IMR-90 (cell line): Measurements from ENCODE around the gene ZNF12. TPM values are rescaled to one million over a fixed set of nuclear protein-coding genes. Genes with fewer than 3 reads are reported as not detected.

ENCODE experiments used
- ATAC-seq: fragments of 200-7000 bp; cut with Tn5 transposase; 2 replicates; pipeline ENCODE4 v1.9.1; 2020; ENCODE audit warnings: low read depth, mild to moderate bottlenecking, moderate library complexity
- BruUV-seq: library from RNA; stranded (reverse); fragments of 400-500 nt; replicated peaks from 2 replicates; lab custom pipeline; 2021; lab: Mats Ljungman, UMichigan
- CTCF ChIA-PET: fragments of 300-600 bp; formaldehyde crosslinking; extraction: SDS; loops from one replicate; lab custom pipeline; 2021; ENCODE audit warnings: antibody characterized with exemption; lab: Yijun Ruan, JAX
- POLR2A ChIA-PET: fragments of 300-600 bp; sonication (Branson Sonifier 250); formaldehyde crosslinking; loops from one replicate; lab custom pipeline; 2022; ENCODE audit warnings: antibody characterized with exemption; ENCODE audit not compliant: unreplicated experiment; lab: Charles Lee
- DNase-seq: peaks from one replicate; pipeline ENCODE4 v3.0.0; 2013
- H2AFZ ChIP-seq: replicated peaks from 2 replicates; pipeline ENCODE3; 2013; ENCODE audit warnings: low read length, mild to moderate bottlenecking; ENCODE audit not compliant: poor library complexity
- H2AK5ac ChIP-seq: 2 replicates; pipeline ENCODE4 v1.6.1; 2013; ENCODE audit warnings: low read depth, low read length, inconsistent platforms
- H2AK9ac ChIP-seq: replicated peaks from 2 replicates; pipeline ENCODE3; 2013; ENCODE audit warnings: mild to moderate bottlenecking, low read depth, low read length, moderate library complexity; ENCODE audit not compliant: poor library complexity
- H2BK120ac ChIP-seq: 2 replicates; pipeline ENCODE4 v1.6.1; 2013; ENCODE audit warnings: low read depth, low read length, inconsistent platforms
- H2BK15ac ChIP-seq: 3 replicates; pipeline ENCODE4 v1.6.1; 2013; ENCODE audit warnings: low read depth, low read length, inconsistent platforms
- H2BK20ac ChIP-seq: 2 replicates; pipeline ENCODE4 v1.6.1; 2013; ENCODE audit warnings: low read depth, mild to moderate bottlenecking, inconsistent platforms, low read length, moderate library complexity
- H2BK5ac ChIP-seq: 2 replicates; pipeline ENCODE4 v1.6.1; 2013; ENCODE audit warnings: mild to moderate bottlenecking, low read depth, low read length, inconsistent platforms; ENCODE audit not compliant: poor library complexity, severe bottlenecking
- H3K14ac ChIP-seq: replicated peaks from 2 replicates; pipeline ENCODE4 v1.6.1; 2013; ENCODE audit warnings: low read depth, low read length, inconsistent platforms
- H3K18ac ChIP-seq: 2 replicates; pipeline ENCODE4 v1.6.1; 2013; ENCODE audit warnings: low read depth, low read length, control low read depth
- H3K23ac ChIP-seq: 2 replicates; pipeline ENCODE4 v1.6.1; 2013; ENCODE audit warnings: low read depth, low read length, inconsistent platforms
- H3K27ac ChIP-seq: 2 replicates; pipeline ENCODE4 v1.5.1; 2013; ENCODE audit warnings: mild to moderate bottlenecking, control low read depth, low read length; ENCODE audit not compliant: insufficient read depth
- H3K27me3 ChIP-seq: 2 replicates; pipeline ENCODE4 v1.6.1; 2013; ENCODE audit warnings: low read length; ENCODE audit not compliant: control insufficient read depth, insufficient read depth
- H3K36me3 ChIP-seq: 2 replicates; pipeline ENCODE4 v1.6.1; 2013; ENCODE audit warnings: low read length, mixed read lengths; ENCODE audit not compliant: control insufficient read depth, insufficient read depth
- H3K4ac ChIP-seq: 2 replicates; pipeline ENCODE4 v1.6.1; 2013; ENCODE audit warnings: low read depth, low read length, inconsistent platforms
- H3K4me1 ChIP-seq: 2 replicates; pipeline ENCODE4 v1.6.1; 2013; ENCODE audit warnings: low read length, mixed read lengths; ENCODE audit not compliant: control insufficient read depth, insufficient read depth
- H3K4me2 ChIP-seq: 2 replicates; pipeline ENCODE4 v1.6.1; 2013; ENCODE audit warnings: low read depth, mild to moderate bottlenecking, control low read depth, low read length, moderate library complexity
- H3K4me3 ChIP-seq: 2 replicates; pipeline ENCODE4 v1.5.1; 2013; ENCODE audit warnings: low read depth, mild to moderate bottlenecking, control low read depth, low read length, moderate library complexity; ENCODE audit not compliant: insufficient read depth
- H3K56ac ChIP-seq: 2 replicates; pipeline ENCODE4 v1.6.1; 2013; ENCODE audit warnings: low read length, inconsistent platforms; ENCODE audit not compliant: insufficient read depth; ENCODE audit errors: extremely low read depth
- H3K79me1 ChIP-seq, 2 experiments: 2 replicates each; pipeline ENCODE4 v1.6.1; 2013; ENCODE audit warnings: low read length in 2 of 2, inconsistent platforms in 1 of 2, low read depth in 1 of 2
- H3K9ac ChIP-seq: 2 replicates; pipeline ENCODE4 v1.6.1; 2013; ENCODE audit warnings: low read depth, low read length, control low read depth
- H3K9me1 ChIP-seq: 2 replicates; pipeline ENCODE4 v1.6.1; 2013; ENCODE audit warnings: low read length, inconsistent platforms; ENCODE audit not compliant: insufficient read depth
- H3K9me3 ChIP-seq: 2 replicates; pipeline ENCODE4 v1.6.1; 2013; ENCODE audit warnings: low read length; ENCODE audit not compliant: control insufficient read depth, insufficient read depth
- H4K20me1 ChIP-seq: 2 replicates; pipeline ENCODE4 v1.6.1; 2013; ENCODE audit warnings: low read length, inconsistent platforms; ENCODE audit not compliant: insufficient read depth
- H4K5ac ChIP-seq: 2 replicates; pipeline ENCODE4 v1.6.1; 2013; ENCODE audit warnings: mild to moderate bottlenecking, low read depth, low read length, control low read depth
- H4K8ac ChIP-seq, 2 experiments: 2 replicates each; pipeline ENCODE4 v1.6.1; 2013; ENCODE audit warnings: low read depth in 2 of 2, low read length in 2 of 2, control low read depth in 1 of 2, inconsistent platforms in 1 of 2
- H4K91ac ChIP-seq: 2 replicates; pipeline ENCODE4 v1.6.1; 2013; ENCODE audit warnings: low read depth, low read length, inconsistent platforms; ENCODE audit not compliant: insufficient read depth
- BHLHE40 ChIP-seq: fragments of 150-350 bp; IDR thresholded peaks from 2 replicates; pipeline ENCODE4 v1.6.1; 2016; ENCODE audit warnings: mild to moderate bottlenecking, low read depth, low read length
- CEBPB ChIP-seq: IDR thresholded peaks from 2 replicates; pipeline ENCODE4 v1.6.1; 2012; ENCODE audit warnings: low read depth, low read length, improper control_type of control experiment
- CTCF ChIP-seq: conservative IDR thresholded peaks from 2 replicates; pipeline ENCODE4 v1.5.1; 2012; ENCODE audit warnings: mild to moderate bottlenecking, low read depth, low read length, improper control_type of control experiment
- FOS ChIP-seq: fragments of 150-350 bp; IDR thresholded peaks from 2 replicates; pipeline ENCODE4 v1.6.1; 2016; ENCODE audit warnings: low read depth, low read length
- MAFK ChIP-seq: IDR thresholded peaks from 2 replicates; pipeline ENCODE4 v1.6.1; 2012; ENCODE audit warnings: low read depth, low read length, improper control_type of control experiment
- MAZ ChIP-seq: IDR thresholded peaks from 2 replicates; pipeline ENCODE4 v1.6.1; 2012; ENCODE audit warnings: low read depth, mild to moderate bottlenecking, low read length, improper control_type of control experiment, moderate library complexity, borderline replicate concordance
- MXI1 ChIP-seq: IDR thresholded peaks from 2 replicates; pipeline ENCODE4 v1.6.1; 2012; ENCODE audit warnings: low read depth, mild to moderate bottlenecking, low read length, moderate library complexity, borderline replicate concordance
- NFE2L2 ChIP-seq: fragments of 150-350 bp; IDR thresholded peaks from 2 replicates; pipeline ENCODE4 v1.6.1; 2016; ENCODE audit warnings: low read depth, mild to moderate bottlenecking, low read length
- POLR2A ChIP-seq: IDR thresholded peaks from 2 replicates; pipeline ENCODE4 v1.6.1; 2012; ENCODE audit warnings: mild to moderate bottlenecking, low read depth, low read length
- RCOR1 ChIP-seq: IDR thresholded peaks from 2 replicates; pipeline ENCODE4 v1.6.1; 2012; ENCODE audit warnings: mild to moderate bottlenecking, low read length, improper control_type of control experiment; ENCODE audit not compliant: insufficient replicate concordance
- RFX5 ChIP-seq: IDR thresholded peaks from 2 replicates; pipeline ENCODE4 v1.8.0; 2012; ENCODE audit warnings: low read depth, mild to moderate bottlenecking, low read length, moderate library complexity
- SMC3 ChIP-seq: fragments of 150-350 bp; IDR thresholded peaks from 2 replicates; pipeline ENCODE4 v1.6.1; 2016; ENCODE audit warnings: low read depth, mild to moderate bottlenecking, antibody characterized with exemption, low read length, moderate library complexity
- USF2 ChIP-seq: fragments of 150-350 bp; IDR thresholded peaks from 2 replicates; pipeline ENCODE4 v1.6.1; 2017; ENCODE audit warnings: mild to moderate bottlenecking, antibody characterized with exemption, low read length, low read depth
- WGBS, 2 experiments: methylation state at CpG; one replicate each; pipeline versions ENCODE4 v1.1.5 to v1.1.7; 2013; ENCODE audit warnings: missing lambda C conversion rate in 2 of 2; ENCODE audit not compliant: insufficient read length in 1 of 2; ENCODE audit errors: extremely low coverage in 2 of 2; 5-methylcytosine and 5-hydroxymethylcytosine counted together
- dilution Hi-C: fragments of 300-500 bp; cut with HindIII; formaldehyde crosslinking; loops from one replicate; pipeline ENCODE4 v1.14.3; 2018; ENCODE audit warnings: low sequenced_read_pairs; ENCODE audit not compliant: unreplicated experiment
- in situ Hi-C: fragments of 300-500 bp; cut with MboI; formaldehyde crosslinking; loops from 3 replicates; pipeline ENCODE4 v1.14.3; 2019; ENCODE audit warnings: low sequenced_read_pairs, inconsistent platforms, mixed read lengths
- intact Hi-C: fragments of 100-400 bp; cut with micrococcal nuclease; formaldehyde crosslinking; loops from 2 replicates; pipeline ENCODE4 v1.10.0; 2022
- polyA plus RNA-seq, 3 experiments: library from polyadenylated mRNA; depleted of rRNA; stranded (reverse); fragments of >200 nt; gene quantifications; 2 replicates each; pipeline ENCODE4 v1.2.3, GENCODE V29; 2012; ENCODE audit warnings: low replicate concordance in 1 of 3
- total RNA-seq: library from RNA; depleted of rRNA; stranded (reverse); fragments of >200 nt; gene quantifications from 2 replicates; pipeline ENCODE4 v1.2.3, GENCODE V29; 2012

The ZNF12 gene
- total and polyA plus RNA-seq, 2 of the 4 experiments (the other 2 are of a cell fraction) = 8.2 to 20.8 TPM

- H2BK5ac ChIP-seq = no peak overlapping the region
- H3K36me3 ChIP-seq = peaks cover 3% of the 10 kb centered on the region
- ATAC-seq = no peak
- in situ Hi-C loops = no loop called here
- H4K20me1 ChIP-seq = peaks cover 7% of the 10 kb centered on the region
- H3K9ac ChIP-seq = no peak overlapping the region
- no peak overlapping the region for H2BK20ac ChIP-seq
- H2AK9ac ChIP-seq = no peak overlapping the region
- H3K9me1 ChIP-seq = no peaks in the 10 kb centered on the region
- no peak overlapping the region for H3K4me3 ChIP-seq
- peaks cover 6 to 10% of the 10 kb centered on the region in 2 experiments; a peak in 3 of 4 replicates for H3K79me1 ChIP-seq
- H2AK5ac ChIP-seq = no peak overlapping the region
- H3K56ac ChIP-seq = no peak overlapping the region
- no peak for TF ChIP-seq NFE2L2
- TF ChIP-seq MAZ = no peak
- no peak for TF ChIP-seq RFX5
- TF ChIP-seq CTCF = no peak
- TF ChIP-seq RCOR1 = no peak
- no peak for TF ChIP-seq SMC3
- no peak for TF ChIP-seq BHLHE40
- TF ChIP-seq CEBPB = no peak
- TF ChIP-seq USF2 = no peak
- no peak for TF ChIP-seq POLR2A
- no peak for TF ChIP-seq MAFK
- TF ChIP-seq FOS = no peak
- no peak for TF ChIP-seq MXI1
- dilution Hi-C loops = no loop called here
- H4K91ac ChIP-seq = no peak overlapping the region
- H3K14ac ChIP-seq = no peak overlapping the region
- BruUV-seq = no TSS peak
- no peak overlapping the region for H3K18ac ChIP-seq
- H3K23ac ChIP-seq = no peak overlapping the region
- no peak overlapping the region for H3K4ac ChIP-seq
- no peak for DNase-seq
- intact Hi-C loops = no loop called here
- no peaks in the 10 kb centered on the region for H3K27me3 ChIP-seq
- no peak overlapping the region for H4K8ac ChIP-seq
- ChIA-PET CTCF (no interaction called here), POLR2A (no interaction called here)
- H3K4me1 ChIP-seq = no peaks in the 10 kb centered on the region
- H3K9me3 ChIP-seq = peaks cover 3% of the 10 kb centered on the region; the same call in 1 of the 2 replicates
- no CpG with 5 or more reads among the region's 6 CpGs for WGBS, 2 experiments
- H2BK15ac ChIP-seq = no peak overlapping the region
- no peak overlapping the region for H3K27ac ChIP-seq
- no peak overlapping the region for H4K5ac ChIP-seq
- no peak overlapping the region for H2BK120ac ChIP-seq
- no peak overlapping the region for H3K4me2 ChIP-seq
- H2AFZ ChIP-seq = no peak overlapping the region
Observed at GRCh38 chr7:6709808-6710207, 3.1 kb upstream of the ZNF12 start.
